Inflammatory macrophage treated with lipopolysaccharide for 1 hour (primary cell): ENCODE results near the gene IL33.

Experiments
- DNase-seq, 2 donors: peaks; one replicate each; pipeline ENCODE4 v3.0.0-alpha.2; 2020 to 2022

The IL33 gene

GRCh38 chr9:6218099-6218502 is 2.5 kb downstream of the IL33 start:
- no peak for DNase-seq

DNA sequence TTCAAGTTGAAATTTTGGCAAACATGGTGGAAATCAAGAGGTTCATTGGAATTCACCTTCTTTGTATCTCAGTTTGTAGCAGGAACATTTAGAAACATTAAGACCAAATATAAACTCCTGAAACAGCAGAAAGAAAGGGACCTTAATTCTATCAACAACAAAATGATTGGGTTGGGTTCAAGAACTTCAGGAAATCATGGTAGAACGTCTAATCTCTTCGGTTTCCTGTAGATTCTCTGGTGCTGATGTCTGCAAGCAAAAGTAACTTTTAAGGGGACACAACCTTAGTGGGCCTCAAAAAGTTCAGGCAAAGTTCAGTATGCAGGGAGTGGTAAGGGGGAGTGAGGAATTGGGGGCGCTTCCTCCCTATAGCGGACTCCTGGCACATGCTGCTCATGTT is 3.4 kb downstream of the IL33 start:
- DNase-seq: no peak

DNA sequence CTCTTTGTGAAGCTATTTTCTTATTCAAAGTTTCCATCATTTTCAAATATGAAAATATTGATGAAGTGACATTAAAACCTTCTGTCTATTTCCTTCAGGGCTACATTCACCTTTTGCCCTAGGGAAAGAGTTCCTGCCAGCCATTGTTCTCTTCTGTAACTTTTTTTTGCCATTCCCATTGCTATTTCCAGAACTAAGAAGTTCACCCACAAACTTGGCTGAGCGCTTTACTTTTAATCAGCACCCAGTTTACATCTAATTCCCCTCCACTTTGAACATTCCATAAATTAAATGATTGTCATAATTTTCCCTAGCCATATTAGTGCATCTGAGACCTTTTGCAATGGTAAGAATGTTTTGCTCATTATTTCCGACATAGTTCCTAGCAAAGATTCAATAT is 4.4 kb downstream of the IL33 start:
- DNase-seq: no peak

- DNase-seq: no peak
These were observed 9.0 kb downstream of the IL33 start for GRCh38 chr9:6224393-6225154.

- no peak for DNase-seq
These were observed 11.1 kb downstream of the IL33 start for GRCh38 chr9:6226696-6227095.

- no peak for DNase-seq
These were observed 13.6 kb downstream of the IL33 start for GRCh38 chr9:6229186-6229585.

GRCh38 chr9:6229619-6230018 is 14.0 kb downstream of the IL33 start:
- DNase-seq: no peak

- DNase-seq: peak; percentile 36 to 57
These were observed 14.6 kb downstream of the IL33 start for GRCh38 chr9:6230037-6230780.

GRCh38 chr9:6232336-6232945 is 16.8 kb downstream of the IL33 start:
- peak; percentile 41 to 69 for DNase-seq

- DNase-seq: no peak
These were observed 18.4 kb downstream of the IL33 start for GRCh38 chr9:6234014-6234413.

- DNase-seq: no peak
These were observed 21.7 kb downstream of the IL33 start for GRCh38 chr9:6237267-6237666.

DNA sequence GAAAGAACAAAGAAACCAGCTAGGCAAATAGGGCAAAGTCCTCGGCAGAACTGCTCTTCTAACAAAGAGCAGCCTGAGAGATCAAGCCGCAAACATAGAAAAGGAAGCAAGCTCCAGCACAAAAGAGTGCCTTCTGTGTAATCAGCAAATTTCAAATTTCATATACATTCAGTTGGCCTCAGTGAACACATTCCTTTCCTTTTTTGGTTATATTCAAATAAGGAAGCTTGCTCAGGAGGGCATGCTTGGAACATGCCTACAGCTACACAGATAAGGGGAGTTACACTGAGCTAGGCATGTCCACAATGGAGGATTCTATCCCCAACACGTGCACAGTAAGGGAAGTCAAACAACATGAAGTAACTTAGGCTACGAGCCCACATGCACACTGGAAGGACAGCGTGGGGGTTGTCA is 23.4 kb downstream of the IL33 start:
- no peak for DNase-seq

DNA sequence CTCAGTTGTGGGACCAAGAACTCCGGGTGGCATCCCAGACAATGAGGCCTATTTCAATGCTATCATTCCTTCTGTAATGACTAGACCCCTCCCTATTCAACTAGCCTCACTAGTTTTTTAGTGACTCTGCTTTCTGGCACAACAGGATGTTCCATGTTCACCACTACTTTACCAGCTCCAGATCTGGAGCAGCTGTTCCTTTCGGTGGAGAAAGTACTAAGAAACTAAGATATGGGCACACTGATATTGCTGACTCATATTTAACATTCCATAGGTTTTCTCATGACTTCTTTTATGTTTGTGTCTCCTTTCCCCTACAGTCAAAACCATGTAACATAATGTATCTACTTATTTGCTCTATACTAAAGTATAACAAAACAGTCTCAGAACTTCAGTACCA is 24.1 kb downstream of the IL33 start:
- DNase-seq: no peak

GRCh38 chr9:6243746-6244145 is 28.1 kb downstream of the IL33 start:
- no peak for DNase-seq

- DNase-seq: no peak
These were observed 31.7 kb downstream of the IL33 start for GRCh38 chr9:6247266-6247665.

DNA sequence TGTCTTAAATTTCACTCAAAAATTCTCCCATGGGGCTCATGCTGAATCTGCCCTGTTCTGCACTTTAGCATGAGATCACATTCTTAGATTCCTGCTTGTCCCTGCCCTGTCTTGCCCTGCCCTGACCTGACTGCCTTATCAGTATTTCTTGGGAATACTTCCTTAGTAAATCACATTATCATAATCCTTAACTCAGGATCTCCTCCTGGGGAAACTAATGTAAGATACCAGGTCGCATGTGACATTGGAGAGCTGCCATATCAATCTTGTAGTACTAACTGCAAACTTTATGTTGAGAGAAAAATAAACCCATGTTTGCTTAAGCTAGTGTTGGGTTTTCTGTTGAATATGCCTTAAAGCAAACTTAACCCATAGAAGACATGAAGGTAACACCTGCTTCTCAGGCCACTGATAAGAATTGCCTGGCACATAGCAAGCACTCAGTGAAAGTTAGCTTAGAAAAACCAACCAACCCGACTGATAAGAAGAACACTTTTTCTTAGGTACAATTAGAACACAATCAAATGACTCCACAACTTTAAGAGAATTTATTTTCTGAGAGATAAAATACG is 53.3 kb downstream of the IL33 start:
- no peak for DNase-seq

DNA sequence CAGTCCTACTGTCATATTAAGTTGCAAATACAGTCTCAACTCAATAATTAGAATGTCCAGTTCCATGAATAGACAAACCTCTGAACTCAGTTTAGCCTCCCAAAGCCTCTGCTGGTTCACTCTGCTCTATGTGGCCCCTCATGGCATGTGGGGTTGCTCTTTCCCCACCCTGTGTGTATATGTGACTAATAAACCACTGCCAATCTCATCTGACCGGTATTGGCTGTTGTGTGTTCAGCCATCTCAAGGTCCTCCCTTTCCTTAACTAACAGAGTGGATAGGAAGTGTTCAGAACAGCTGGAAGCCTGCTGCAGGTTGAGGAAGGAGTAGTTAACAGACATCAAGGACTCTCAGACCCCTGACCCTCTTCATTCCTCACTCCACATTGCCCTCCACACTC is 55.3 kb downstream of the IL33 start:
- no peak for DNase-seq

GRCh38 chr9:6271508-6272228 is 56.1 kb downstream of the IL33 start:
- DNase-seq: no peak

DNA sequence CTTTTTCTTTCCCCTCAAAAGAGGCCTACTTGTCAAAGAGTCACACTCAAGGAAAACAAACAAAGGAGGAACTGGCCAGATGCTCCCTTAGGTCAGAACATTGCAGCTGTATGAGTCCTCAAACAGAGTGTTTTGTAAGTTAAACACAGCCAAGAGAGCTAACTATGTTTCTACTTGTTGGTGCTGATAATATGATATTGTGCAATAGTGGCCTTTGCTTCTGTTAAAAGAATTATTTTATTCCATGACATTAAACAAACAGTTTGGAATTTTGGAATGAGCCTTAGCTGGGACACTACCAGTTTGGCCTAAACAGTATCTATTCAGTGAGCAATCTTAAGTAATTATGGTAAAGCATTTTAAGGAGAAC is 56.6 kb downstream of the IL33 start:
- DNase-seq: no peak

DNA sequence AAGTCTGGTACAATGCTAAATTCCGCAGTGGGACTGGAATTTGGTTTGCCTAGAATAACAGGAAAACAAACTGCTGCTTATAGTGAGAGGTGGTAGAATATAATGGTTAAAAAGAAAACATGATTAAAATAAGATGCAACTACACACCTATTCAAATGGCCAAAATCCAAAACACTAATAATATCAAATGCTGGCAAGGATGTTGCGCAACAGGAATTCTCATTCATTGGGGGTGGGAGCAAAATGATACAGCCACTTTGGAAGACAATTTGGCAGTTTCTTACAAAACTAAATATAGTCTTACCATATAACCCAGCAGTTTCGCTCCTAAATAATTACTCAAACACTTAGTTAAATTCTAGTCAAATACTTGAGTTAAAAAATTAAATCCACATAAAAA is 61.8 kb downstream of the IL33 start:
- DNase-seq: no peak

GRCh38 chr9:6301858-6302257 is 86.3 kb downstream of the IL33 start:
- DNase-seq: no peak

GRCh38 chr9:6302417-6302816 is 86.8 kb downstream of the IL33 start:
- DNase-seq: no peak

DNA sequence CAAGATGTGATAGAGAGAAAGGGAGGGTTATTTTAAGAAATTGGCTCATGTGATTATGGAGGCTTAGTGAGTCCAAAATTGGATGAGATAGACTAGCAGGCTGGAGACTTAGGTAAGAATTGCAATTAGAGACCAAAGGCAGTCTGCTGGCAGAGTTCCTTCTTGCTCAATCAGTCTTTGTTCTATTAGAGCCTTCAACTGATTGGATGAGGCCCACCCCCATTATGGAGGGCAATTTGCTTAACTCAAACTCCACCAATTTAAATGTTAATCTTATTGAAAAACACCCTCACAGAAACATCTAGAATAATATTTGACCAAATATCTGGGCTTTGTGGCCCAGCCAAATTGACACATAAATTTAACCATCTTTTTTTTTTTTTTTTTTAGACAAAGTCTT is 88.6 kb downstream of the IL33 start:
- no peak for DNase-seq
